ENCODE results near the gene ZFP69B. TPM values are rescaled to one million over a fixed set of nuclear protein-coding genes. Genes with fewer than 3 reads are reported as not detected.

Gene ZFP69B
- total and polyA plus RNA-seq, 2 of the 8 experiments (the other 6 are each of a cell fraction or from before 2014, with no cell fraction given): 1.7 to 8.2 TPM

DNA sequence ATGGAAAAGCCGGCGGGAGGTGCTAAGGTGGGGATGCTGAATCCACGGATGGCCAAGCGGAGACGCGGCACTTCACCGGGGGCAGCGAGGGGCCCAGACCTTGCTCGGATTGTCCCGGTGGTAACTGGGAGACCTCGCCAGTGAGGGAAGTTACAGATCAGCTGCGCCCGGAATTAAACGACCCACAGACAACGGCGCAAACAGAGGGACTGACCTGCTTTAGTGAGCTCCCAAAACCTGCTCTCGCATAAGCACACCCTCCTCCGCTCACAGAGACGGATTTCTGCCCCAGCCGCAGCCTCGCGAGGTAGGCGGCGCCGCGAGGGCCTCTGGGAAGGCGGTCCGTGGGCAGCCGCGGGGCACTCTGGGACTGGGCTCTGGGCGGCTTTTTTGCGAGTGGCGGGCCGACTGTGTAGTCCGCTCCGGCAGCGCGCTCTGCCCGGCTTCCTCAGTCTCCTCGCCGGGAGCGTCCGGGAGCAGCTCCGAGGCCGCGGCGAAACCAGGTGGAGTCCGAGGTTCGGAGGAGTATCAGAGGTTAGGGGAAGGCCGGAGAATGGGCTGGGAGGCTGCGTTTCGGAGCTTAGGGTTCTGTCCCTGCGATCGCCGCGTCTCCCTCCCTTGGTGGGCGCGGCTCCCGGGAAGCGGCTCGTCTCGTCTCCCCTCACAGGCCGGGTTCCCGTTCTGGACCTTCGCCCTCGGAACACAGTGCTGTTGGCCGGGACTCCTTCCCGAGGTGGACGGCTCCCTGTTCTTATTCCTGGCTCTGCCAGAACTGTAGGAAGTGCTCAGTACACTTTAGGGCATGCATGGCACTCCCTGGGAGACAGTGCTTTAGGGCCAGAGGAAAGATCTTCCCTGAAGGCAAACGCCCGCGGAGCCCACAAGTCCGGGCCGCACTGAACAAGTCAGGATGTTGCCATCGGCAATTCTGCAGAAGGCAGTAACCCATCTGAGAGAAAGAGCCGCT is 58.4 kb downstream of the ZFP69B start, which contains the start of gene EXO5 (continued):
- TF ChIP-seq TAF7 (optimal IDR thresholded peaks at IDR 0.05; ENCODE audit: borderline replicate concordance, low read depth, low read length): peak; percentile 68
- TF ChIP-seq RBBP5 (IDR thresholded peaks at IDR 0.05; ENCODE audit: borderline replicate concordance, low read depth, low read length): peak; percentile 90; the same call in 1 of the 2 replicates
- no peak; a peak in 1 of 3 replicates for TF ChIP-seq POLR2A (IDR thresholded peaks at IDR 0.05; ENCODE audit: control extremely low read depth in 1 of 2, low read depth in 2 of 2, low read length in 2 of 2)
- TF ChIP-seq BCL11A (IDR thresholded peaks at IDR 0.05; ENCODE audit: low read depth in 2 of 2, low read length in 2 of 2): no peak
- no peak for TF ChIP-seq YY1 (IDR thresholded peaks at IDR 0.05; ENCODE audit: low read depth, low read length)
- TF ChIP-seq CHD2 (IDR thresholded peaks at IDR 0.05; ENCODE audit: low read length): peak; percentile 75
- TF ChIP-seq SRF (IDR thresholded peaks at IDR 0.05; ENCODE audit: low read depth, low read length): no peak
- TF ChIP-seq EGR1 (IDR thresholded peaks at IDR 0.05; ENCODE audit: borderline replicate concordance, low read depth, low read length): no peak
- no peak for TF ChIP-seq ZNF274 (IDR thresholded peaks at IDR 0.05; ENCODE audit: borderline replicate concordance, extremely low read depth, low read length)
- no peak for TF ChIP-seq SP2 (IDR thresholded peaks at IDR 0.05; ENCODE audit: low read length)
- no peak for TF ChIP-seq SP1 (IDR thresholded peaks at IDR 0.05; ENCODE audit: low read depth, low read length)
- peak; percentile 52; the same call in 1 of the 2 replicates for TF ChIP-seq TBP (IDR thresholded peaks at IDR 0.05; ENCODE audit: low read depth, low read length)
- no peak for TF ChIP-seq HDAC6 (IDR thresholded peaks at IDR 0.05; ENCODE audit: low read depth, low read length)
- TF ChIP-seq TEAD4 (IDR thresholded peaks at IDR 0.05; ENCODE audit: low read depth, low read length): no peak
- TF ChIP-seq KDM5A (IDR thresholded peaks at IDR 0.05; ENCODE audit: low read length): no peak
- TF ChIP-seq JUND (IDR thresholded peaks at IDR 0.05; ENCODE audit: low read length): no peak
- no peak for TF ChIP-seq RAD21 (IDR thresholded peaks at IDR 0.05 in 1 of 2, conservative IDR thresholded peaks at IDR 0.05 in 1 of 2; ENCODE audit: low read depth in 2 of 2, low read length in 2 of 2)
- 0 out of 2 replicates have a peak, but pooled peaks have one; percentile 22 for TF ChIP-seq POLR2AphosphoS5 (IDR thresholded peaks at IDR 0.05; ENCODE audit: low read depth, low read length)
- TF ChIP-seq CBX8 (IDR thresholded peaks at IDR 0.05; ENCODE audit: borderline replicate concordance, low read depth, low read length): no peak
- no peak for TF ChIP-seq SUZ12 (IDR thresholded peaks at IDR 0.05; ENCODE audit: low read length)
- TF ChIP-seq GABPA (IDR thresholded peaks at IDR 0.05; ENCODE audit: borderline replicate concordance, insufficient read depth, low read length): no peak
- TF ChIP-seq SIN3A (conservative IDR thresholded peaks at IDR 0.05 in 1 of 2, IDR thresholded peaks at IDR 0.05 in 1 of 2; ENCODE audit: low read depth in 1 of 2, low read length in 2 of 2): no peak
- peak; percentile 13 for TF ChIP-seq CTBP2 (IDR thresholded peaks at IDR 0.05; ENCODE audit: borderline replicate concordance, insufficient read depth, insufficient read length, low read length)
- TF ChIP-seq GTF2F1 (IDR thresholded peaks at IDR 0.05; ENCODE audit: borderline replicate concordance, low read depth, low read length): peak; percentile 13; the same call in 1 of the 2 replicates
